PFSK-1 (cell line): ENCODE data around the gene SETSIP.

Experiments
- FOXP2 ChIP-seq: optimal IDR thresholded peaks from 2 replicates; pipeline ENCODE3; 2011; ENCODE audit warnings: borderline replicate concordance, control low read depth, inconsistent platforms; ENCODE audit not compliant: insufficient read depth; ENCODE audit errors: extremely low read length, extremely low read depth
- POLR2AphosphoS5 ChIP-seq: IDR thresholded peaks from 2 replicates; pipeline ENCODE4 v1.6.1; 2012; ENCODE audit warnings: low read depth, mild to moderate bottlenecking, control low read depth, low read length, moderate library complexity
- SIN3A ChIP-seq: IDR thresholded peaks from 2 replicates; pipeline ENCODE4 v1.6.1; 2012; ENCODE audit warnings: mild to moderate bottlenecking, low read length, moderate library complexity, borderline replicate concordance; ENCODE audit not compliant: insufficient read depth
- TAF1 ChIP-seq: IDR thresholded peaks from 2 replicates; pipeline ENCODE4 v1.6.1; 2012; ENCODE audit warnings: low read length, control low read depth, borderline replicate concordance; ENCODE audit not compliant: insufficient read depth
- TF ChIP-seq, protein P1 (sequence below), 2 experiments: IDR thresholded peaks; 2 replicates each; pipeline versions ENCODE4 v1.6.1 to v1.8.0; 2011 to 2012; ENCODE audit warnings: low read depth in 2 of 2, low read length in 2 of 2, control low read depth in 1 of 2, inconsistent platforms in 1 of 2, mild to moderate bottlenecking in 1 of 2, moderate library complexity in 1 of 2; ENCODE audit not compliant: insufficient read depth in 1 of 2

Gene SETSIP

DNA sequence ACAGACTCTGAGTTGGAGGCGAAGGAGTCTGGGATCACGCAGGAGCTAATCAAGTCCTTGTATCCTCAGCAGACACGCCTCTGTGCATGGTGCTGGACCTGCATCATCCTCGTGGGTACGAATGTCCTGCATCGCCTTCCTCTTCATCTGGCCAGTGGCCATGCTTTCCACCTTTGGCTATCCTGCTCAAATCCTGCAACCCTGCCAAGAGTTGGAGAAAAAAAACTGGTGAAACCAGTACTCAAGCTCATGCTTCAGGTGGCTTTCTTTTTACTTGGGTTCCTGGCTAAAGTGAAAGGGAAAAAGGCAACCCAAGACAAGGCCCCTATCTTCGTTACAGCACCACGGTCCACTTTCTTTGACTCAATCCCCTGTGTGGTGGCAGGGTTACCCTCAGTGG lies 8.9 kb downstream of the SETSIP start:
- TF ChIP-seq, protein P1, sequence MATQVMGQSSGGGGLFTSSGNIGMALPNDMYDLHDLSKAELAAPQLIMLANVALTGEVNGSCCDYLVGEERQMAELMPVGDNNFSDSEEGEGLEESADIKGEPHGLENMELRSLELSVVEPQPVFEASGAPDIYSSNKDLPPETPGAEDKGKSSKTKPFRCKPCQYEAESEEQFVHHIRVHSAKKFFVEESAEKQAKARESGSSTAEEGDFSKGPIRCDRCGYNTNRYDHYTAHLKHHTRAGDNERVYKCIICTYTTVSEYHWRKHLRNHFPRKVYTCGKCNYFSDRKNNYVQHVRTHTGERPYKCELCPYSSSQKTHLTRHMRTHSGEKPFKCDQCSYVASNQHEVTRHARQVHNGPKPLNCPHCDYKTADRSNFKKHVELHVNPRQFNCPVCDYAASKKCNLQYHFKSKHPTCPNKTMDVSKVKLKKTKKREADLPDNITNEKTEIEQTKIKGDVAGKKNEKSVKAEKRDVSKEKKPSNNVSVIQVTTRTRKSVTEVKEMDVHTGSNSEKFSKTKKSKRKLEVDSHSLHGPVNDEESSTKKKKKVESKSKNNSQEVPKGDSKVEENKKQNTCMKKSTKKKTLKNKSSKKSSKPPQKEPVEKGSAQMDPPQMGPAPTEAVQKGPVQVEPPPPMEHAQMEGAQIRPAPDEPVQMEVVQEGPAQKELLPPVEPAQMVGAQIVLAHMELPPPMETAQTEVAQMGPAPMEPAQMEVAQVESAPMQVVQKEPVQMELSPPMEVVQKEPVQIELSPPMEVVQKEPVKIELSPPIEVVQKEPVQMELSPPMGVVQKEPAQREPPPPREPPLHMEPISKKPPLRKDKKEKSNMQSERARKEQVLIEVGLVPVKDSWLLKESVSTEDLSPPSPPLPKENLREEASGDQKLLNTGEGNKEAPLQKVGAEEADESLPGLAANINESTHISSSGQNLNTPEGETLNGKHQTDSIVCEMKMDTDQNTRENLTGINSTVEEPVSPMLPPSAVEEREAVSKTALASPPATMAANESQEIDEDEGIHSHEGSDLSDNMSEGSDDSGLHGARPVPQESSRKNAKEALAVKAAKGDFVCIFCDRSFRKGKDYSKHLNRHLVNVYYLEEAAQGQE (IDR thresholded peaks at IDR 0.05; ENCODE audit: insufficient read depth in 1 of 2, low read depth in 2 of 2, low read length in 2 of 2): no peak
- TF ChIP-seq FOXP2 (no peak), POLR2AphosphoS5 (no peak), TAF1 (no peak), SIN3A (no peak)

DNA sequence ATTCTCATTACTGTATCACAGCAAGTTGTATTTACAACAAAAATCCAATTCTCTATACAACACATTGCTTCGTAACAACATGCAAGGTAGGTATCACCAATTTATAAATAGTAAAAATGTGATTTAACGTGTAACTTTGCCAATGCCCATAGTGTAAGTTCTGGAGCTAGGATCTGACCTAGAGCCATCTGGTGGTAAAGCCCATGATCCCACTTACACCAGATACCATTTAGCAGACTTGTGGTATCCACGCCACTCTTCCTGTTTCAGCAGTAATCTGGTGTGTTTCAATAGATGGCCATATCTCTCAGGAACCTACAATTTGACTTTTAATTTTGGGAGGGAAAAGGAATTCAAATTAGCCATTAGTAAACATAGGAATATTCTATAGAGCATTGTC lies 10.2 kb downstream of the SETSIP start:
- TF ChIP-seq TAF1: no peak

DNA sequence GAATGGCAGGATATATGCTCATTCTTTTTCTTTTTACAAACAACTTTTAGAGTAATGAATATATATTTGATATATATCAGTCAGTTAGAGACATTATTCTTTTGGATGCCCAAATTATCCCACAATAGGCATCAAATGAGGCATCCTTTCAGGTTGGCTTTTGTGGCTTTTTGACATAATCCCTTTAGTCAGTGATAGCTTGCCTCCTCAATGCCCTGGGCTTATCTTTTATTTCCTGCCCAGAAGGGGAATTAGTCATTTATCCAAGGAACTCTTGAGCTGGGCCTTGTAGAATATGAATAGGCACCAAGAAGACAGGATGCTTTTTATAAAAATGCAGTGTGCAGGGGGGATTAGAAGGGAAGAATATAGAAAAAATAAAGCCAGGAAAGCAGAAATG lies 23.3 kb downstream of the SETSIP start:
- TF ChIP-seq POLR2AphosphoS5: no peak
- no peak for TF ChIP-seq TAF1
- TF ChIP-seq, protein P1 (IDR thresholded peaks at IDR 0.05; ENCODE audit: insufficient read depth in 1 of 2, low read depth in 2 of 2, low read length in 2 of 2): no peak
- TF ChIP-seq FOXP2: no peak
- TF ChIP-seq SIN3A: no peak

DNA sequence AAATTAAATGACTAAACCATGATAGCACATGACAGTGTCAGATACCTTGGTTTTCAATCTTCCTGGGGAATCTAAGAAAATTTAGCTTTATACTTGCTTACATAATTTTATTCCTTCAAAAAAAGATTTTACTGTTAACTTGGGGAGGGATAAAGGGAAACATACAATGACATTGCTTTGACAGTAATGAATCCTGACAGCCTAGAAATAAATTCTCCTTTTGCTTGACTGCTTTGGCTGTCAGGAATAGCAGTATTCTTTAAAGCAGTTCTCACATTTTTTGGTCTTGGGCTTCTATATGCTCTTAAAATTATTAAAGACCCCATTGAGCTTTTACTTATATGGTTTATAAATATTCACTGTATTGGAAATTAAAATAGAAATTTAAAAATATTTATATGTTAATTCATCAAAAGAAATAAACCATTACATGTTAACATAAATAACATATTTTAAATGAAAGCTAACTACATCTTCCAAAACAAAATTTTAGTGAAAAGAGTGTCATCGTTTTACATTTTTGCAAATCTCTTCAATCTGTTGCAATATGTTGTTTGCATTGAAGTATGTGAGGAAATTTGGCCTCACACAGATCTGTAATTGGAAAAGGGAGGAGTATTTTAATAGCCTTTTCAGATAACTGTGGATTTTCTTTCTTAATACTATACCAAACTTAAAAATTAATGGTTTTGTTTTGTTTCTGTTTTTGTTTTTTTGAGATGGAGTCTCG lies 29.3 kb downstream of the SETSIP start:
- no peak for TF ChIP-seq TAF1

DNA sequence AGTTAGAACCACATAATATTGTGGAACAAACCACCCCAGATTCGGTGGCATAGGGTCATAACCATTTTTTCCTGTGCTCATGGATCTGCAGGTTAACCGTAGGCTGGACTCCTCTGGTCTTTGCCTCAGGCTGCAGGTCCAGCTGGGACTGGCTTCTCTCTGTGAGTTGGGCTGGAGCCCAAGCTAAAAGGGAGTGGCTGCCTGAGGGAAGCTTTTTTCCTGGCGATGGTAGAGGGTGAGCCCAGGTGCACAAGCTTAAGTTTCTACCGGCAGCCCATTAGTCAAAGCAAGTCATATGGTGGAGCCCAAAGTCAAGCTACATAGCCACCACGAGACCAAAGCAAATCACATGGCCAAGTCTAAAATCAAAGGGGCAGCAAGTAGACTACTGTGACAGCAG lies 31.6 kb downstream of the SETSIP start:
- TF ChIP-seq POLR2AphosphoS5: no peak
- no peak for TF ChIP-seq SIN3A
- TF ChIP-seq, protein P1 (IDR thresholded peaks at IDR 0.05; ENCODE audit: insufficient read depth in 1 of 2, low read depth in 2 of 2, low read length in 2 of 2): no peak
- TF ChIP-seq TAF1: no peak
- TF ChIP-seq FOXP2: no peak

DNA sequence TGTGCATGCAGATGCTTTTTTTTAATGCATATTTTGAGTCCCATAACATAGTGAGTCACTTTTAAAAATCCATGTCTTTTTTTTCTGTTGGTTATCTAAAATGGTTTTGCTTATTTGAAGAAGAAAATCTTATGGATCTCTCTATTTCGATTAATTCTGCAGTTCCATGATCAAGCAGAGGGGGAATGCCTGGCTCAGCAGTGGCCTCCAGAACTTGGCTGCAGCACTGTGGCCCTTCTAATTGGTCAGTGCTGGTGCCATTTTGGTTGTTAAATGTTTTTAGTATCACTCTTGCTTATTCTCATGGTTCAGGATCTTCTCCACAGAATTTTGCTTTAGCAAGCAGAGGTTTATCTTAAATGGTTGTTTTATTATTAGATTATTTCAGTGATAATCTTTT lies 34.2 kb downstream of the SETSIP start:
- no peak for TF ChIP-seq TAF1
- no peak for TF ChIP-seq FOXP2
- TF ChIP-seq, protein P1 (IDR thresholded peaks at IDR 0.05; ENCODE audit: insufficient read depth in 1 of 2, low read depth in 2 of 2, low read length in 2 of 2): no peak
- TF ChIP-seq POLR2AphosphoS5: no peak
- no peak for TF ChIP-seq SIN3A
